BLaER1 treated with 17β-estradiol and CSF1 and Interleukin-3, amounts not matched to agents 10 nM and 100 nM (cell line): Measurements from ENCODE around the gene PRDM16.

Experiments used
- H3K27ac ChIP-seq, 11 experiments: shearing (Covaris generic); formaldehyde crosslinking; 2 replicates each; pipeline ENCODE4 v1.8.1; 2022
- H3K27me3 ChIP-seq, 11 experiments: shearing (Covaris generic); formaldehyde crosslinking; 2 replicates each; pipeline ENCODE4 v1.8.1; 2022
- H3K36me3 ChIP-seq, 11 experiments: shearing (Covaris generic); formaldehyde crosslinking; 2 replicates each; pipeline ENCODE4 v1.8.1; 2022
- H3K4me1 ChIP-seq, 10 experiments: shearing (Covaris generic); formaldehyde crosslinking; 2 replicates each; pipeline ENCODE4 v1.8.1; 2022
- H3K4me2 ChIP-seq, 11 experiments: shearing (Covaris generic); formaldehyde crosslinking; 2 replicates each; pipeline ENCODE4 v1.8.1; 2022
- H3K4me3 ChIP-seq, 10 experiments: shearing (Covaris generic); formaldehyde crosslinking; 2 replicates each; pipeline ENCODE4 v1.8.1; 2022
- H3K9ac ChIP-seq, 11 experiments: shearing (Covaris generic); formaldehyde crosslinking; 2 replicates each; pipeline ENCODE4 v1.8.1; 2022
- H3K9me3 ChIP-seq, 11 experiments: shearing (Covaris generic); formaldehyde crosslinking; replicated peaks in 1 of 11; 2 replicates each; pipeline ENCODE4 v1.8.1; 2022
- H4K20me1 ChIP-seq, 11 experiments: shearing (Covaris generic); formaldehyde crosslinking; 2 replicates each; pipeline ENCODE4 v1.8.1; 2022
- Cebpa-rat ChIP-seq, 11 experiments: shearing (Covaris generic); IDR thresholded peaks; 2 replicates each; pipeline ENCODE4 v1.8.1; 2022

PRDM16 gene

DNA sequence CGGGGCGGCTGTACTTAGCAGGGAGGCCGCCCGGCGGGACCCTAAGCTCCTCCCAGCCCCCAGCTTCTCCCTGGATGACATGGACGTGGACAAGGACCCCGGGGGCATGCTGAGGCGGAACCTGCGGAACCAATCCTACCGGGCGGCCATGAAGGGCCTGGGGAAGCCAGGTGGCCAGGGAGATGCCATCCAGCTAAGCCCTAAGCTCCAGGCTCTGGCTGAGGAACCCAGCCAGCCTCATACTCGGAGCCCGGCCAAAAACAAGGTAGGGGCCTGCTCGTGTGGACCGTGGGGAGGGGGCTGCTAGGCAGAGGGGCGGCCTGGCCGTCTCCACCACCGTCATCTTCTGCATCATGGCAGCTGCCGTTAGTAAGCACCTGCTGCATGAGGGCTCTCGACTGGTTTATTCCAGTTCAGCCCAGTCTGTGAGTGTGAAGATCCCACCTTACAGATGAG, 394.4 kb downstream of the PRDM16 start:
- no peak for TF ChIP-seq Cebpa-rat (IDR thresholded peaks at IDR 0.05)
- no peak overlapping the region for H3K27ac ChIP-seq
- H3K27me3 ChIP-seq = peaks cover 0 to 12% (median 0%) of the 10 kb centered on the region in 11 experiments; a peak in 2 of 22 replicates
- no peak overlapping the region for H3K4me2 ChIP-seq
- no peaks in the 10 kb centered on the region for H3K36me3 ChIP-seq
- no peaks in the 10 kb centered on the region for H3K9me3 ChIP-seq
- H3K4me1 ChIP-seq = peaks cover 56 to 73% (median 69%) of the 10 kb centered on the region in 10 experiments
- H3K9ac ChIP-seq = no peak overlapping the region
- no peak overlapping the region for H3K4me3 ChIP-seq
- peaks cover 0 to 25% (median under 1%) of the 10 kb centered on the region in 11 experiments; a peak in 10 of 22 replicates for H4K20me1 ChIP-seq

DNA sequence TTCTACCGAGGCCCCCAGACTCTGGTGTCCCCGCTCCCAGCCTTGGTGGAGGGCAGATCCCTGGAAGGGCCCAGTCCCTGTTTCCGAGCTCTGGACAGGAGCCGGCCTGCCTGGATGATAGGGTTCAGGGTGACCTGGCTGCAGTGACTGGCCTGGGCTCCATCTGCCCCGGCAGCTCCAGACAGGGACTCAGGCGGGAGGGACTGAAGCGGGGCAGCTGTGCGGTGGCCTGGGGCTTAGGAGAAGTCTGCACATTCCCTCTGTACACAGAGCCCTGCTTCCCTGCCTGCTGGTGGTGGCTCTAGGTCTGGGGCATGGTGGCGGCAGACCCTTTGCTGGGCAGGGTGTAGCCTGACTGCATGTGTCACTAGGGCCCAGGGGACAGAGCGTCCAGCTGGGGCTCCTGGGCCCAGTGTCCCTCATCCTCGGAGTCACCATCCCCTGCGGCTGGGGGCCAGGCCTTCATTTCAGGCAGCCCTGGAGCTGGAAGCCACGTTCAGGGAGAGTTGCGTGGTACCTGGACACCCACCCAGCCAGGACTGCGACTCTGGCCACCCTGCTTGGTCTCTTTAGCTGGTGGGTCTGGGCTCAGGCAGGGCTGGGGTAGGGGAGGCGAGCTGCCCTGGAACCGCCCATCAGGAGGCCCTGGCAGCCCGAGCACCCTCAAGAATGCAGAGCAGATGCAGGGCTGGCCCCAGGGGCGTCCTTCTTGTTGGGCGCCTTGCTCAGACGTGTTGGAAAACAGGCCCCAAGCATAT, 395.1 kb downstream of the PRDM16 start:
- no peak overlapping the region for H3K4me3 ChIP-seq
- peak overlapping the region in 3 of 11 experiments; percentile 3 to 27 (median 7); a peak in 2 of 22 replicates for H3K9ac ChIP-seq
- no peak overlapping the region for H3K27ac ChIP-seq
- peak overlapping the region in 8 of 11 experiments; percentile 67 to 93 (median 79); a peak in 13 of 22 replicates for H3K4me2 ChIP-seq
- H3K36me3 ChIP-seq = no peaks in the 10 kb centered on the region
- H3K9me3 ChIP-seq = no peaks in the 10 kb centered on the region
- H3K27me3 ChIP-seq = peaks cover 0 to 12% (median 0%) of the 10 kb centered on the region in 11 experiments; a peak in 2 of 22 replicates
- peaks cover 49 to 73% (median 69%) of the 10 kb centered on the region in 10 experiments for H3K4me1 ChIP-seq
- TF ChIP-seq Cebpa-rat (IDR thresholded peaks at IDR 0.05) = no peak
- H4K20me1 ChIP-seq = peaks cover 0 to 22% (median 0%) of the 10 kb centered on the region in 11 experiments; a peak in 10 of 22 replicates

DNA sequence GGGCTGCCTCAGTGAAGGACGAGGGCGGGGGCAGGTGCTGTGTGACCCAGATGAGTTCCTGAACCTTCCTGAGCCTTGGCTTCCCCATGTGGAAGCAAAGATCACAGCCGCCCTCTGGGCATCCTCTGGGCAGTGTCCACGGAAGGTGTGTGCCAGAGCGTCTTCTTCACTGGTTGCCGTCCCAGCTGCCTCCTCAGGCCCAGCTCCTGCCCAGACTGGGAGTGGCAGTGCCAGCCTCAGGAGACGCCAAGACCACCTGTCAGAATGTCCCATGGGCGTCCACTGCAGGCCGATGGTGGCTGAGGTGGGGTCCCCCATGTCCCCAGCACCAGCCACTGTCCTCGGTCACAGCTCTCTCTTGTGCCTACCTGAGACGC, 395.6 kb downstream of the PRDM16 start:
- Histone ChIP-seq H3K27ac (no peak overlapping the region), H3K9ac (peak overlapping the region in 3 of 11 experiments; percentile 1 to 27 (median 7); a peak in 3 of 22 replicates), H3K36me3 (no peaks in the 10 kb centered on the region), H3K27me3 (peaks cover 0 to 12% (median 0%) of the 10 kb centered on the region in 11 experiments; a peak in 2 of 22 replicates), H4K20me1 (peaks cover 0 to 22% (median 0%) of the 10 kb centered on the region in 11 experiments; a peak in 9 of 22 replicates), H3K4me3 (no peak overlapping the region), H3K4me1 (peaks cover 45 to 74% (median 70%) of the 10 kb centered on the region in 10 experiments), H3K9me3 (no peaks in the 10 kb centered on the region), H3K4me2 (peak overlapping the region in 8 of 11 experiments; percentile 67 to 93 (median 79); a peak in 16 of 22 replicates)
- TF ChIP-seq Cebpa-rat (IDR thresholded peaks at IDR 0.05) = no peak

DNA sequence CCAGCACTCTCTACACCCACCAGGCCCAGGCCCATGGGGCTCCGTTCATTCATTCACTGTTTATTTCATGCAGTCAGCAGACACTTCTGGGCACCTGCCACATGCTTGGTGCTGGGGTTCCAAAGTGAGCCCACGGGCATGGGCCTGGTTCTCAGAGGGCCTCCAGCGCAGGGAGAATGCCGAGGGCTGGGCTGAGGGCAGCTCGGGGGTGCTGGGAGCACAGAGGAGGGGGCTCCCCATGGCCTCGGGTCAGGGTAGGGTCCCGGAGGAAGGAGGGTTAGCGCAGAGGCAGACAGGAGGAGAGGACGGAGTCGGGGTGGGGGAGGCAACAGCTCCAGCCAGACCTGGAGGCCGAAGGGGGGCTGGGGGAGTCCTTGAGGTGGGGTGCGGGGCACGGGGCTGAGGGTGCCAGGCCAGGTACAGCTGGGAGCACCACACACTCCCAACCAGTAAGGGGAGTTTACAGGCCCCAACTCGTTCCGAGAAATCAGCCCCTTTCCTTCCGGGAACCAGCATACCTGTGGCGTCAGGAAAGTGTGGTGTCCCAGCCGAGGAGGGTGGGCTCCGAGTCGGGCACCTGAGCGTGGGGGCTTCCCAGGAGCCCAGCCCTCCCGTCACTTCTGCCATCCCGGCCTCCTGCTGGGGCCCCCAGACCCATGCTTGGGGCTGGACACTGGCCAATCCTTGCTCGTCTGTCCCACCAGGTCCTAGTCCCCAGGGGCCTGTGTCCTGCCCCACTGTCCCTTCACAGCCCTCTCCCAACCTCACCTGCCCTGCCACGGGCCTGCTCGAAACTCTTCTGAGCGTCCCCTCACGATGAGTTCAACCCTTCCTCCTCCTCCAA, 396.3 kb downstream of the PRDM16 start:
- H3K9me3 ChIP-seq = no peaks in the 10 kb centered on the region
- peaks cover 0 to 22% (median 0%) of the 10 kb centered on the region in 11 experiments; a peak in 9 of 22 replicates for H4K20me1 ChIP-seq
- no peaks in the 10 kb centered on the region for H3K36me3 ChIP-seq
- TF ChIP-seq Cebpa-rat (IDR thresholded peaks at IDR 0.05) = no peak
- H3K4me1 ChIP-seq = peaks cover 38 to 72% (median 67%) of the 10 kb centered on the region in 10 experiments
- peak overlapping the region; percentile 67 to 93 (median 79) for H3K4me2 ChIP-seq
- H3K4me3 ChIP-seq = no peak overlapping the region
- peak overlapping the region in 2 of 11 experiments; percentile 18 to 22; a peak in 1 of 22 replicates for H3K27ac ChIP-seq
- peak overlapping the region in 4 of 11 experiments; percentile 7 to 31 (median 28); a peak in 3 of 22 replicates for H3K9ac ChIP-seq
- H3K27me3 ChIP-seq = peaks cover 0 to 12% (median 0%) of the 10 kb centered on the region in 11 experiments; a peak in 2 of 22 replicates

DNA sequence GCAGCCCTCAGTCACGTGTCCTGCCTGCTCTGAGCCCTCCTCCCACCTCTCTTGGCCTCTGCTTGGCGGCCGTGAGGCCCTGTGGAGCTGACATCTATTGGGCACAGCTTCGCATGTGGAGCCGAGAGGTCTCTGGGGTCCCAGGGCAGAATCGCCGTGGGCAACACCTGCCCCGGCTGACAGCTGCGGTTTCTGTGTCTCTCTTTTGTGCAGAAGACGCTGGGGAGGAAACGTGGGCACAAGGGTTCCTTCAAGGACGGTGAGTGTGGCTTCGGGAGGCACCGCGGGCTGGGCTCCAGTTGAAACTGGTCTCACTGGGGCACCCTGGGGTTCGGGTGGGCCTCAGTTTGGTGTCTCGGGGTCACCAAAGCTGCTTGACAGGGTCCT, 396.9 kb downstream of the PRDM16 start:
- no peaks in the 10 kb centered on the region for H3K36me3 ChIP-seq
- H4K20me1 ChIP-seq = peaks cover 0 to 22% (median 0%) of the 10 kb centered on the region in 11 experiments; a peak in 8 of 22 replicates
- peaks cover 0 to 12% (median 0%) of the 10 kb centered on the region in 11 experiments; a peak in 2 of 22 replicates for H3K27me3 ChIP-seq
- H3K27ac ChIP-seq = 0 out of 22 replicates have a peak overlapping the region, but pooled peaks of 2 of the 11 experiments have one; percentile 6 to 28
- H3K9ac ChIP-seq = peak overlapping the region in 4 of 11 experiments; percentile 3 to 31 (median 14); a peak in 3 of 22 replicates
- no peak for TF ChIP-seq Cebpa-rat (IDR thresholded peaks at IDR 0.05)
- no peak overlapping the region for H3K4me3 ChIP-seq
- peaks cover 38 to 72% (median 68%) of the 10 kb centered on the region in 10 experiments for H3K4me1 ChIP-seq
- peak overlapping the region; percentile 67 to 93 (median 79) for H3K4me2 ChIP-seq
- no peaks in the 10 kb centered on the region for H3K9me3 ChIP-seq

DNA sequence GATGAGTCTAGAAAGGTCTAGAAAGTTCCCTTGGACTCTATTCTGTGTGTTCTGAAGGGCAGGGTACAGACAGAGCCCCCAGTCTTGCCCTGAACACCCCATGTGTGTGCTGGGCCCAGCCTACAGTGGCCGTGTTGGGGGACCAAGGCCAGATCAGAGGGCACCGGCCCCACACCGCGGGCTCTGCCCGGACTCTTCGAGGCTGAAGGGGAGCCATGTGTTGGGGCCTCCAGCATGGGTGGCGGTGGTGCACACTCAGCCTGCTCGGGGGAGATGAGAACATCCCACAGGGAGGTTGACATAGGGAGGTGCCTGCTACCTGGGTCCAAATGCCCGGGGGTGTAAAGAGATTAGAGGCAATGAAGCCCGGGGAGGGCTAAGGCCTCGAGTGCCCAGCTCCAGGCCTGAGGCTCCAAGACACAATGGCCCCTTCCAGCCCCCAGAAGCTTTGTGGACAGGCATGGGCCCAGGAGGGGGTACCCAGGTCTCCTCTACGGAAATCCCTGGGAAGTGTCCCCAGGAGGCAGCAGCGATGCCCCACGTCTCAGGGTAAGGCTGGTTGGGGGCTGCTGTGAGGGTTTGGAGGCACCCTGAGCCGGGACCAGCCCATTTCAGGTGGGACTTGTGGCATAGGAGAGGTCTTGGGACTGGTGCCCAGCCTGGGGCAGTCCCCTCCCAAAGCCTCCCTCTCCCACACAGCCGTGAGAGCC, 397.5 kb downstream of the PRDM16 start:
- Histone ChIP-seq H3K4me2 (peak overlapping the region; percentile 67 to 93 (median 79)), H3K27me3 (peaks cover 0 to 12% (median 0%) of the 10 kb centered on the region in 11 experiments; a peak in 2 of 22 replicates), H3K27ac (0 out of 22 replicates have a peak overlapping the region, but pooled peaks of 2 of the 11 experiments have one; percentile 6 to 28), H3K4me3 (no peak overlapping the region), H3K36me3 (no peaks in the 10 kb centered on the region), H4K20me1 (peaks cover 0 to 22% (median 0%) of the 10 kb centered on the region in 11 experiments; a peak in 8 of 22 replicates), H3K4me1 (peaks cover 40 to 75% (median 73%) of the 10 kb centered on the region in 10 experiments), H3K9me3 (no peaks in the 10 kb centered on the region), H3K9ac (peak overlapping the region in 3 of 11 experiments; percentile 3 to 31 (median 22); a peak in 2 of 22 replicates)
- no peak for TF ChIP-seq Cebpa-rat (IDR thresholded peaks at IDR 0.05)

DNA sequence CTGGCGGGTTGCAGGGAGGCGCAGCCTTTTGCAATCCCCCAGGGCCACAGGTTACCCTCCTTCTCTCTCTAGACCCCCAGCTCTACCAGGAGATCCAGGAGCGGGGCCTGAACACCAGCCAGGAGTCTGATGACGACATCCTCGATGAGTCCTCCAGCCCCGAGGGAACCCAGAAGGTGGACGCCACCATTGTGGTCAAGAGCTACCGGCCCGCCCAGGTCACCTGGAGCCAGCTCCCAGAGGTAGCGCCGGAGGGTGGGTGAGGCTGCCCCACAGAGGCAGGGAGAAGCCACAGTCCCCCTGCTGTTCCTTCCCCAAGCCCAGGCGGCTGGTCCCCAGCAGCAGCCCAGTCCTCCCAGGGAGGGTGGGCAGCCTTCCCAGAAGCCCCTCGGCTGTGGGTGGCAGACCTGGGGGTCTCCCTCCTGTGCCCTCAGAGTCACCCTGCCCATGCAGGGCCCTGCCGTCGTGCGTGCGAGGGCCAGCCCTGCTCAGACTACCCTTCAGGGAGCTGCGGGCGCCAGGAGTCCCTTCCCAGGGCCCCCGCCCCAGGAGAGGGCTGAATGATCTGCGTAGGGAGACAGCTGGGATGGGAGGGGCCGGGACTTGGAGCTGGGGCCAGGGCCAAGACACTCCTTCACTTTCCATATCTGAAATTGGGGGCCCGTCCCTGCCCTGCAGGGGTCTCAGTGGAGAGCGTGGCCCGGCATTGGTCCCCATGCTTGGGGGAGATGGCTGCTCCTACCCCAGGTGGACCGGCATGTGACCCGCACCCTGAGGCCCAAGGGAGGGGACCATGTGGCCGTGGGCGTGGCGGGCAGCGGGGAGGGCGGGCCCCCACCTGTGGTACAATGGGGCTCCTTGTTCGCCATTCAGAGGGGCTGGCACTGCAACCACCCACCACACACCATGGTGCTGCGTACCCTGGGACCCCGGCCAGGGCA, 398.4 kb downstream of the PRDM16 start:
- H3K4me2 ChIP-seq = peak overlapping the region; percentile 26 to 93 (median 79); a peak in 21 of 22 replicates
- peaks cover 0 to 12% (median 0%) of the 10 kb centered on the region in 11 experiments; a peak in 2 of 22 replicates for H3K27me3 ChIP-seq
- H3K27ac ChIP-seq = peak overlapping the region in 1 of 11 experiments; percentile 34; a peak in 1 of 22 replicates
- peaks cover 48 to 83% (median 81%) of the 10 kb centered on the region in 10 experiments for H3K4me1 ChIP-seq
- H3K9ac ChIP-seq = 0 out of 22 replicates have a peak overlapping the region, but pooled peaks of 2 of the 11 experiments have one; percentile 14 to 32
- no peaks in the 10 kb centered on the region for H3K9me3 ChIP-seq
- H3K4me3 ChIP-seq = no peak overlapping the region
- TF ChIP-seq Cebpa-rat (IDR thresholded peaks at IDR 0.05) = no peak
- H4K20me1 ChIP-seq = peaks cover 0 to 30% (median 0%) of the 10 kb centered on the region in 11 experiments; a peak in 8 of 22 replicates
- no peaks in the 10 kb centered on the region for H3K36me3 ChIP-seq
